ENCODE data around the gene CNTNAP5.

The CNTNAP5 gene

GRCh38 chr2:124050833-124051497, 25.9 kb downstream of the CNTNAP5 start:
- H3K4me3 ChIP-seq (ENCODE audit: low read depth, low read length), result no peak overlapping the region
- no peak for DNase-seq (ENCODE audit: low read depth)
- no peak for TF ChIP-seq CTCF (conservative IDR thresholded peaks at IDR 0.05; ENCODE audit: low read depth, low read length)

- H3K4me3 ChIP-seq (ENCODE audit: low read depth, low read length), result no peak overlapping the region
- no peak for TF ChIP-seq CTCF (conservative IDR thresholded peaks at IDR 0.05; ENCODE audit: low read depth, low read length)
- no peak for DNase-seq (ENCODE audit: low read depth)
Observed at GRCh38 chr2:124053796-124054195, 28.7 kb downstream of the CNTNAP5 start.

- no peak overlapping the region for H3K4me3 ChIP-seq (ENCODE audit: low read depth, low read length)
- DNase-seq (ENCODE audit: low read depth), result no peak
- no peak for TF ChIP-seq CTCF (conservative IDR thresholded peaks at IDR 0.05; ENCODE audit: low read depth, low read length)
Observed at GRCh38 chr2:124063596-124063995, 38.5 kb downstream of the CNTNAP5 start.

- no peak for TF ChIP-seq CTCF (conservative IDR thresholded peaks at IDR 0.05; ENCODE audit: low read depth, low read length)
- no peak for DNase-seq (ENCODE audit: low read depth)
Observed at GRCh38 chr2:124065636-124066035, 40.5 kb downstream of the CNTNAP5 start.

GRCh38 chr2:124066776-124067175, 41.7 kb downstream of the CNTNAP5 start:
- DNase-seq (ENCODE audit: low read depth), result no peak
- no peak overlapping the region for H3K4me3 ChIP-seq (ENCODE audit: low read depth, low read length)
- TF ChIP-seq CTCF (conservative IDR thresholded peaks at IDR 0.05; ENCODE audit: low read depth, low read length), result no peak

More at GRCh38 chr2:124065636-124066035, 40.5 kb downstream of the CNTNAP5 start:
- H3K4me3 ChIP-seq (ENCODE audit: low read depth, low read length), result no peak overlapping the region

- no peak for TF ChIP-seq CTCF (conservative IDR thresholded peaks at IDR 0.05; ENCODE audit: low read depth, low read length)
- no peak for DNase-seq (ENCODE audit: low read depth)
Observed at GRCh38 chr2:124079045-124079444, 54.0 kb downstream of the CNTNAP5 start.

More at GRCh38 chr2:124079045-124079444, 54.0 kb downstream of the CNTNAP5 start:
- no peak overlapping the region for H3K4me3 ChIP-seq (ENCODE audit: low read depth, low read length)
